ENCODE results near the gene SUMO2.
"Not testable (repeated sequence)": the region's sequence is repeated elsewhere in the genome, so short reads cannot be mapped to it uniquely, and the experiment has no call there.

The SUMO2 gene

DNA sequence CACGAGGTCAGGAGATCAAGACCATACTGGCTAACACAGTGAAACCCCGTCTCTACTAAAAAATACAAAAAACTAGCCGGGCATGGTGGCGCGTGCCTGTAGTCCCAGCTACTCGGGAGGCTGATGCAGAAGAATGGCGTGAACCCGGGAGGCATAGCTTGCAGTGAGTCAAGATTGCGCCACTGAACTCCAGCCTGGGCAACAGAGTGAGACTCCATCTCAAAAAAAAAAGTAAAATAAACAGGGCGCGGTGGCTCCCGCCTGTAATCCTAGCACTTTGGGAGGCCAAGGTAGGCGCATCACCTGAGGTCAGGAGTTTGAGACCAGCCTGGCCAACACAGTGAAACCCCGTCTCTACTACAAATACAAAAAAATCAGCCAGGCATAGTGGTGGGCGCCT, 18.2 kb downstream of the SUMO2 start:
- H3K4me3 Mint-ChIP-seq, H3K27me3 Mint-ChIP-seq, H3K27ac Mint-ChIP-seq, DNase-seq, ATAC-seq, H3K9me3 Mint-ChIP-seq, H3K4me1 Mint-ChIP-seq: not testable (repeated sequence)
- H3K36me3 Mint-ChIP-seq (ENCODE audit: low read depth): peaks cover 16% of the 10 kb centered on the region

DNA sequence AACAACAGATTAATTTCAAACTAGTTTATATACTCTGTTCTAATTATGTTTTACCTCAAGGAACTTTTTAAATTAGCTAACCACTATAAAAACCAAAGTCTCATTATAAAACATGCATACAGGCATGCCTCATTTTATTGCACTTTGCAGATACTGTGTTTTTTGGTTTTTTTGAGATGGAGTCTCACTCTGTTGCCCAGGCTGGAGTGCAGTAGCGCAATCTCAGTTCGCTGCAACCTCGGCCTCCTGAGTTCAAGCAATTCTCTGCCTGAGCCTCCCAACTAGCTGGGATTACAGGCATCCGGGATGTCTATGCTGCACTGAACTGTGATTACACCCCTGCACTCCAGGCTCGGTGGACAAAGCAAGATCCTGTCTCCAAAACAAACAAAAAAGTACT, 19.7 kb downstream of the SUMO2 start:
- Mint-ChIP-seq H3K4me3 (no peak overlapping the region), H3K36me3 (ENCODE audit: low read depth) (peaks cover 12% of the 10 kb centered on the region), H3K4me1 (no peaks in the 10 kb centered on the region), H3K9me3 (no peaks in the 10 kb centered on the region), H3K27me3 (no peaks in the 10 kb centered on the region), H3K27ac (no peak overlapping the region)
- DNase-seq: no peak
- no peak for ATAC-seq

DNA sequence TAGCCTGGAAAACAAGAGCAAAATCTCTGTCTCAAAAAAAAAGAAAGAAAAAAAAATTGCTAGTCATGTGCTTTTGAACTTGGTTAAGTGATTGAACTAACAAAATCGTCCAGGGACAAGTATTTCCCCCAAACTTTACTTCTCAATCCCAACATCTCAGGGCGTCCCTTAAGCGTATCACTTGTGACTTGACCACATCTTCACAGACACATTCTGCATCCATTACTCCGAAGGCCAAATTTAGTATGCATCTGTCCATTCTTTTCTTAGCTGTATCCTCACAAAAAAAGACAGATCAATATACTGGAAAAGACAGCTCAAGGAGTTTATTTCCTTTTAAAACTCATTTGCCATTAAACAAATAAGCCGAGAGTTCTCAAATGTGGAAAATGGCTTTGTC, 22.5 kb downstream of the SUMO2 start:
- Mint-ChIP-seq H3K9me3 (no peaks in the 10 kb centered on the region), H3K36me3 (ENCODE audit: low read depth) (no peaks in the 10 kb centered on the region), H3K27me3 (no peaks in the 10 kb centered on the region), H3K27ac (no peak overlapping the region), H3K4me3 (no peak overlapping the region), H3K4me1 (peaks cover 4% of the 10 kb centered on the region)
- ATAC-seq: no peak
- no peak for DNase-seq

DNA sequence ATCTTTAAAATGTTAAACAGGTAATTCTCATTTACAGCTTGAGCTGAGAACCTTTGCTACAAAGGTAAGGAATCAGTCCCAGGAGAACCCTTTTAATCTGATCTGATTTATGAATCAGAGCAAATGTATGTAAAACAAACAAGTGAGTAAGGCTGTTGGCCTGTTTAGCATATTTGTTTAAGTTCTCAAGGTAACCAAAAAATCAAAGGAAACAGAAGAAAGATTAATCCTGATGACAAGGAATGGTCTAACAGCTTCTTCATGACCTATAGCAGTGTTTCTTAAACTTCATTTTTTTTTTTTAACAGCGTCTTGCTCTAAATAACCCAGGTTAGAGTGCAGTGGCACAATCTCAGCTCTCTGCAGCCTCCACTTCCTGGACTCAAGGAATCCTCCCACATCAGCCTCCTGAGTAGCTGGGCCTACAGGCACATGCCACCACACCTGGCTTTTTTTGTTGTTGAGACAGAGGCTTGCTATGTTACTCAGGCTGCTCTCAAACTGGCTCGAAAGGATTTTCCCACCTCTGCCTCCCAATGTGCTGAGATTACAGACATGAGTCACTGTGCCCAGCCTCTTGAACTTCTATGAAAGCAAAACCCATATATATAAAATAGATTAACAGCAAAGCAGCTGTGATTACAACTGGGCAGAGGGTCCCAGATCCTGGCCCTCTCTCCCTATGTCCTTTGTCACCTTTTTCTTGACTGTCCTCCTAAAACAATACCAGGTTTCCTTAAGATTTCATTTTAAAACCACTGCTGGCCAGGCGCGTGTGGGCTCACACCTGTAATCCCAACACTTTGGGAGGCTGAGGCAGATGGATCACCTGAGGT, 23.3 kb downstream of the SUMO2 start:
- H3K27me3 Mint-ChIP-seq: peaks cover 1% of the 10 kb centered on the region
- no peak overlapping the region for H3K27ac Mint-ChIP-seq
- H3K36me3 Mint-ChIP-seq (ENCODE audit: low read depth): no peaks in the 10 kb centered on the region
- H3K4me3 Mint-ChIP-seq: no peak overlapping the region
- ATAC-seq: no peak
- peaks cover 12% of the 10 kb centered on the region for H3K4me1 Mint-ChIP-seq
- DNase-seq: no peak
- no peaks in the 10 kb centered on the region for H3K9me3 Mint-ChIP-seq

DNA sequence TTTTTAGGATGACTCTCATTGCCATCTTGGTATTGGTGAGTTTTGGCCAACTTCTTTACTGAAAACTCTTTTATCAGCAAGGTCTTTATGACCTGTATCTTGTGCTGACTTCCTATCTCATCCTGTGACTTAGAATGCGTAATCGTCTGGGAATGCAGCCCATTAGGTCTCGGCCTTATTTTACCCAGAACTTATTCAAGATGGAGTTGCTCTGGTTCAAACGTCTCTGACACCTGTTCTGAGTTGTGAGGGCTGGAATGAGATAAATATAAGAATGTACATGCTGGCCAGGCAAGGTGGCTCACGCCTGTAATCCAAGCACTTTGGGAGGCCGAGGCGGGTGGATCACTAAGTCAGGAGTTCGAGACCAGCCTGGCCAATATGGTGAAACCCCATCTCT, 24.3 kb downstream of the SUMO2 start:
- peaks cover 15% of the 10 kb centered on the region for H3K4me1 Mint-ChIP-seq
- H3K27ac Mint-ChIP-seq; H3K36me3 Mint-ChIP-seq (ENCODE audit: low read depth); DNase-seq; H3K27me3 Mint-ChIP-seq; ATAC-seq; H3K4me3 Mint-ChIP-seq; H3K9me3 Mint-ChIP-seq: not testable (repeated sequence)

DNA sequence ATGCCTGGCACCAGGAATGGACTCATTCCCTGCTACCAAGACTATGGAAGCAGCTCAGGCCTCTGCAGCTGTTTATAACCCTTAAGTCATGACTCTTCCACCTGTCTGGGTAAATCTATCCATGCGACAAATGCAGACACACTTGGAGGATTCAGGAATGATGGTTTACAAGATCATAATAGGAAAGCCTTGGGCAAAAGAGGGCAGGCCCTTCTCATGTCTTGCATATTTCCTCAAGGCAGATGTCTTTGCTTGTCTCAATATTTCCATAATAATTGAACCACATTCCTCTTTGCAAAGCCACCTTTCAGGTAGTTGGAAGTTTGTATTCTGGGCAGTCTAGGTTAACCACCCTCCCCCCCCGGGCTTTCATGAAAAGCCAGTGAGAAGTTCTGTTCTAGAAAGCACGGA, 27.6 kb downstream of the SUMO2 start:
- ATAC-seq (no peak), DNase-seq (no peak)
- Mint-ChIP-seq H3K9me3 (no peaks in the 10 kb centered on the region), H3K4me1 (peaks cover 29% of the 10 kb centered on the region), H3K27ac (no peak overlapping the region), H3K27me3 (peaks cover 2% of the 10 kb centered on the region), H3K4me3 (no peak overlapping the region), H3K36me3 (ENCODE audit: low read depth) (peaks cover 8% of the 10 kb centered on the region)

DNA sequence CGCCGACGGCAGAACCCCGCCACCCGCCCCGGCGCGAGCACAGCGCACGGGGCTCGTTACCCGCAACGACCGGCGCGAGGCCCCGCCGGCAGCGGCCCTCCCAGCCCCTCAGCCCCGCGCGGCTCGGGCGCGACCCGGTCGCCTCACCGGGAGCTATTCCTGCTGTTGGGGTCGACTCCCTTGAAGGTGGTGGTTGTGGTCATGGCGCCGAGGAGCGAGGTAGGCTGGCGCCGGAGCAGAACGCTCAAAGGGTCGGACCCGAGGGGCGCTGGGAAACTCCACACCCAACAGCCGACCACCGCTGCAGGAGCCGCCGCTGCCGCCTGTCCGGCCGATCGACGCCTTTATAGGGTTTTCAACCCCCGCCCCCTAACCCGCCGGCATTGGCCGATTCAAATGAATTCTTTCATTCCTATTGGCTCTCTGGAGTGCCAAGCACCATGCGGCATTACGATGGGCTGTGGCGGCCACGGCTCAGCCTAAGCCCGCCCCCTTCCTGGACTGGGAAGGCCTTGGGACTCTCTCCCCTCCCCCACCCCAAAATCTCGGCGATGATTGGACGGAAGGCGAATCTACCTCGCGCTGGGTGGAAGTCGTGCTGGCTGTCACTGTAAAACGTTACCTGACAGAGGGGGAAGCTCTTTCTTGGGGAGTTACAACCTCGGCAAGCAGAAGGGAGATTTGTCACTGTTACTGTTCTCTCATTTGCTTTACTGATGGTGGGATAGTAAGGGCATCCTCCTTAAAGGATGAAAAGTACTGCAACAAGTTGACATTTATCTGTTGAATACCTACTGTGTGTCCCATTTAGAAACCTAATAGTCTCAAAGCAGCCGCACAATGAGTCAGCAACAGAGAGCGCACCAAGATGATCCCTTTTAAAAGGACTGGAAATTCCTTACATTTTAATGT, 28.3 kb downstream of the SUMO2 start, which contains the start of gene JPT1:
Gene JPT1, minus strand, starts transcription at position 318 of the 912 bp plus-strand sequence. Its CDS starts 115 bp downstream, at position 203.
- peaks cover 2% of the 10 kb centered on the region for H3K27me3 Mint-ChIP-seq
- H3K27ac Mint-ChIP-seq: peak within 1 kb of the TSS; percentile 89

DNA sequence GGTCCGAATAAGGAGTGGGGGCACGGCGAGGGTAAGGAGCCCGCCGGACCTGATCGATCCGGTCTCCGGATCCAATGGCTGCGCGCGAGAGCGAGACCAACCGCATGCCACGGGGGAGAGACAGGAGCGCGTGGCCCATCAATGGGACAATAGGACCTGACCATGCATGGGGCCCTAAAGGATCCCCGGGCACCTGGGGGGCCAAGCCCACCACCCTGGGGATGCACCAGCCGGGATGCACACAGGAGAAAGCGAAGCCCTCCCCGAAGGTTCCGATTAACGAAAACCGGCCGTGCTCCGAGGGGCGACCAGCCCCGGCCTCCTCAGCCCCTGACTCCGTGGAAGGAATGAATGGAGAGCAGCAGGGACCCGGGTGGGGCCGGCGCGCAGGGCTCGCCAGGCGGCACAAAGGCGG, 29.0 kb downstream of the SUMO2 start:
- Mint-ChIP-seq H3K4me1 (peaks cover 32% of the 10 kb centered on the region), H3K27me3 (peaks cover 2% of the 10 kb centered on the region), H3K9me3 (no peaks in the 10 kb centered on the region), H3K4me3 (peak overlapping the region; percentile 93), H3K27ac (peak overlapping the region; percentile 73), H3K36me3 (ENCODE audit: low read depth) (peaks cover 12% of the 10 kb centered on the region)
- ATAC-seq: peak; percentile 2
- peak; percentile 42 for DNase-seq

More for the DNA sequence above, 28.3 kb downstream of the SUMO2 start, which contains the start of gene JPT1:
- Mint-ChIP-seq H3K36me3 (ENCODE audit: low read depth) (peaks cover 11% of the 10 kb centered on the region), H3K4me3 (peak within 1 kb of the TSS; percentile 93), H3K9me3 (no peaks in the 10 kb centered on the region), H3K4me1 (peaks cover 32% of the 10 kb centered on the region)
- ATAC-seq: peak; percentile 98
- DNase-seq: peak; percentile 97

DNA sequence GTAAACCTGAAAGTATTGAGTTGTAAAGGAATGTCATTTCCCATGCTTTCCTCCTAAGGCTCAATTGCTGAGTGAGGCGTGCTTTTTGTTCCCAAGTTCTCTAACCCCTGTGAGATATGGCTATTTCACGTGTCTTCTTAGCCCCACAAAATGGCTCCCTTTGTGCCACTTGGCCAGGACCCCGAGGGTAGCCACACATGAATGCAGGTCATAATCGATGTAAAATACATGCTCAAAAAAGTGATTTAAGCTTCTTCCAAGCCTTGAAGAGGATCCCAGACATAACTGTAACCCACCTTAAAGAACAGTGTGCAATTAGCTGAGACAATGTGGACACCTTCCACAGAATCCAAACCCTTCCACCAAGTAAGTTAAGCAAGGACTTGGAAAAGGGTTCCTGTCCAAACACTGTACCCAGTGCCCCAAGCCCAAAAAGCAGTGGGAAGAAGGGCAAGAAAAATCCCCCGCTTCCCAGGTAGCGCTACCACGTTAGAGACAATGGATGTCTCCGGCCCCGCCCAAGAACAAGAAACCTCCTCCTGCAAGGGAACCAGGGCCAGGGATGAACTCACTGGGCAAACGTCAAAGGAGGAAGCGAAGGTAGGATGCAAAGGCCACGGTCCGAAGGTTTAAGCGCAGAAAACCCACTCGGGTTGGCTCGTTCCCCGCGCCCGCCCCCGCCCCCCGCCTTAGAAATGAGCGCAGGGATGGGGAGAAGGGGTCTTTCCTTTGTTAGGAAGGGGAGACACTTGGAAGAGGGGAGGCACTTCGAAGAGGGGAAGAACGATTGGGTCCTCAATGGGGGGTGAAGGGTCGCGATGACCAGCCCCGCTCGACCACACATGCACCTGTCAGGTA, 29.6 kb downstream of the SUMO2 start:
- DNase-seq (peak; percentile 42), ATAC-seq (no peak)
- H3K27ac Mint-ChIP-seq: peak overlapping the region; percentile 73
- H3K27me3 Mint-ChIP-seq: peaks cover 2% of the 10 kb centered on the region
- H3K36me3 Mint-ChIP-seq (ENCODE audit: low read depth): peaks cover 19% of the 10 kb centered on the region
- peak overlapping the region; percentile 93 for H3K4me3 Mint-ChIP-seq
- H3K4me1 Mint-ChIP-seq: peaks cover 32% of the 10 kb centered on the region
- no peaks in the 10 kb centered on the region for H3K9me3 Mint-ChIP-seq

DNA sequence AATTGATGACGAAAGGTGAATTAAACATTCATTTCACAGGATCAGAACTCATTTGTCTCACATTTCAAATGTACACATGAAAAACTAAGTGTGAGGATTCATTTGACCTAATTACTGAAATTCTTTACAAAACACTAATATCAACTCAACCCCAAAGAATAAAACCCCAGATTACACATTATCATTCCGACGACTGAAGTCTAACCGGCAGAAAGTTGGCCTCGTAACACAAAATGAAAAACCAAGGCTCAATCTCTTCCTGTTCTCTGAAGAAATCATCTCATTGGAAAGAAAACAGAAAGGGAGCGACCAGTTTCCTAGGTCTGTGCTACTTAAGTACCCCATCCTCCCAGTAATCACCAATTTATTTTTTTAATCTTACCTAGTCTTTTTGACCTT, 30.2 kb downstream of the SUMO2 start:
- H3K27me3 Mint-ChIP-seq: peaks cover 2% of the 10 kb centered on the region
- H3K36me3 Mint-ChIP-seq (ENCODE audit: low read depth): peaks cover 25% of the 10 kb centered on the region
- no peaks in the 10 kb centered on the region for H3K9me3 Mint-ChIP-seq
- H3K4me1 Mint-ChIP-seq: peaks cover 32% of the 10 kb centered on the region
- no peak for DNase-seq
- peak overlapping the region; percentile 93 for H3K4me3 Mint-ChIP-seq
- no peak for ATAC-seq
- peak overlapping the region; percentile 73 for H3K27ac Mint-ChIP-seq

DNA sequence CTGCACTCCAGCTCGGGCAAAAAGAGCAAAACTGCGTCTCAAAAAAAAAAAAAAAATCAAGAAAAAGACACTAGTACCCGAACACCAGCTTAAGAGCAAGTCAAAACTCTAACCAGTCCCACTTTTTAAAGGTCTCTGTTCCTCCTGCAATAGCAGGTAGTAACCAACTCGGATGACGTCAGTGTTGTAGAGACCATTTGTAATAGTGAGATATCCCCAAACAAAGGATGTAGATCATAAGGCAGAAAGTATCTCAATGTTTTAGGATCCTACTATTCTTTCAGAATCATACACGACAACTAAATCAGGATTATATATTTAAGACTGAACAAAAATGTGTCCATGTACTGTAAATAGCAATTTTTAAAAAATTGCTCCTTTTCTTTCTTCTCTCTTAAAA, 30.8 kb downstream of the SUMO2 start:
- Mint-ChIP-seq H3K4me1 (peaks cover 32% of the 10 kb centered on the region), H3K9me3 (no peaks in the 10 kb centered on the region), H3K36me3 (ENCODE audit: low read depth) (peaks cover 31% of the 10 kb centered on the region), H3K27ac (peak overlapping the region; percentile 28), H3K4me3 (peak overlapping the region; percentile 93), H3K27me3 (peaks cover 2% of the 10 kb centered on the region)
- DNase-seq: no peak
- no peak for ATAC-seq

DNA sequence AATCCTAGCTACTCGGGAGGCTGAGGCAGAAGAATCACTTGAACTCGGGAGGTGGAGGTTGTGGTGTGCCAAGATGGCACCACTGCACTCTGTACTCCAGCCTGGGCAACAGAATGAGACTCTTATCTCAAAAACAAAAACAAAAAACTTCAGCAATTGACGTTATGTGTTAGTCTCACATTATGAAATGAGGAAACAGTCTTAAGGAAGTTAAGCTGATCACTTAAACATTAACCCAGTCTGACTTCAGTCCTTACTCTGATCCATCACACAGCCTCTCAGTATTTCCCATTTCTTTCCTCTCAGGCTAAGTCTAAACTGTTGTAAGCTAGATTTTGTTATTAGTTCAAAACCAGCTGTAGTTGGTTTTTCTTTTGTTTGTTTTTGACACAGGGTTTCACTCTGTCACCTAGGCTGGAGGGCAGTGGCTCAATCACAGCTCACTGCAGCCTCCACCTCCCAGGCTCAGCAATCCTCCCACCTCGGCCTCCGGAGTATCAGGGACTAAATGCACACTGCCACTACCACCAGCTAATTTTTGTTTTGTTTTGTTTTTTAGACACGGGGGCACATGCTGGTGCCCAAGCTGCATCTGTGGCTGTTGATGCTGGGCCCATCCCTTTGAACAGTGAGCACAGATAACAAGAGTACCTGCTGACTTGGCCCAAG, 34.7 kb downstream of the SUMO2 start:
- peaks cover 52% of the 10 kb centered on the region for H3K36me3 Mint-ChIP-seq (ENCODE audit: low read depth)
- DNase-seq (no peak), ATAC-seq (no peak)
- H3K27me3 Mint-ChIP-seq: no peaks in the 10 kb centered on the region
- H3K27ac Mint-ChIP-seq: peak overlapping the region; percentile 8
- H3K4me1 Mint-ChIP-seq: peaks cover 16% of the 10 kb centered on the region
- no peaks in the 10 kb centered on the region for H3K9me3 Mint-ChIP-seq
- no peak overlapping the region for H3K4me3 Mint-ChIP-seq

DNA sequence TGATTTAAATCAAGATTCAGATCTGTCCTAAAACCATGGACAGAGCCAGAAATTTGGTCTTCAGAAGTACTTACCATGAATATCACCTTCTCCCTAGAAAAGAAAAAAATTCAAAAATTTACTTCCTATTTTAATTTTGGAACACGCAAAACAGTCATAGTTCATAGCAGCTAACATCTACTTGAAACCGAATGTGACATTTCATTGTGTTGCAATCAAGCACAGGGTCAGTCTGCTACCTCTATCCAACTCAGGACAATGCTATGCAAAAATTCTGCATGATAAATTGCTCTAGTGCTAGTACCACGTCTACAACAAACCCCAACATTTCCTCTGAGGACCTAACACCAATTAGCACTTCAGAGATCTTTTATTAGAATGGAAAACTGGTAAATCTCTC, 36.2 kb downstream of the SUMO2 start:
- peaks cover 49% of the 10 kb centered on the region for H3K36me3 Mint-ChIP-seq (ENCODE audit: low read depth)
- H3K9me3 Mint-ChIP-seq: no peaks in the 10 kb centered on the region
- DNase-seq: no peak
- H3K4me1 Mint-ChIP-seq: peaks cover 5% of the 10 kb centered on the region
- no peak overlapping the region for H3K4me3 Mint-ChIP-seq
- ATAC-seq: no peak
- H3K27ac Mint-ChIP-seq: no peak overlapping the region
- no peaks in the 10 kb centered on the region for H3K27me3 Mint-ChIP-seq
